HUES48 (cell line): ENCODE measurements around the gene PBX1.

ENCODE experiments used
- H3K27ac ChIP-seq: one replicate; pipeline ENCODE4 v1.7.0; 2013; ENCODE audit warnings: low read depth, low read length, inconsistent platforms
- H3K27me3 ChIP-seq: 2 replicates; pipeline ENCODE4 v1.6.1; 2013; ENCODE audit warnings: mild to moderate bottlenecking, low read length; ENCODE audit not compliant: control insufficient read depth, insufficient read depth
- H3K36me3 ChIP-seq: 2 replicates; pipeline ENCODE4 v1.6.1; 2013; ENCODE audit warnings: low read length; ENCODE audit not compliant: control insufficient read depth, insufficient read depth
- H3K4me1 ChIP-seq: 2 replicates; pipeline ENCODE4 v1.6.1; 2013; ENCODE audit warnings: mild to moderate bottlenecking, low read length; ENCODE audit not compliant: control insufficient read depth, insufficient read depth
- H3K4me3 ChIP-seq: 2 replicates; pipeline ENCODE4 v1.5.1; 2013; ENCODE audit warnings: mild to moderate bottlenecking, low read depth, low read length
- H3K9ac ChIP-seq: 2 replicates; pipeline ENCODE4 v1.6.1; 2013; ENCODE audit warnings: mild to moderate bottlenecking, low read depth, low read length, moderate library complexity
- H3K9me3 ChIP-seq: 2 replicates; pipeline ENCODE4 v1.6.1; 2013; ENCODE audit warnings: low read length; ENCODE audit not compliant: control insufficient read depth, insufficient read depth

The PBX1 gene

DNA sequence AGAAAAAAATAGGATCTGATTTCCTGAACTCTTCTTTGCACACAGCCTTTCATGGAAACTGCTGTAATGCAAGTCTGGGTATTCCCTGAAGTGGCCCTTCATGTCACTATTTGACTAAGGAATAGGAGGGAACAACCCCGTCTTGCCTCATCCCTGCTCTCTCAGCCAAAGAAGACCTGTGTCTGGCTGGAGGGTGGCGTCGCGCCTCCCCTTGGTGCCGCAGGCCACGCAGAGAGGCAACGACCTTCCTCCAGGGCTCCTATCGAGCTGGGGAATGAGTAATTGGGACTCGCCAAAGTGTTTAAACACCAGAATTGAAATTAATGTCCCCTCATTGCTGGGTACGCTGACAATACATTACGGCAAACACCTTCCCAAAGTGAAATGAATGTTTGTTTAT lies 129.8 kb downstream of the PBX1 start:
- no peak overlapping the region for H3K4me3 ChIP-seq
- H3K27ac ChIP-seq = no peak overlapping the region

GRCh38 chr1:164689672-164690511 lies 130.9 kb downstream of the PBX1 start:
- H3K9me3 ChIP-seq = no peaks in the 10 kb centered on the region
- peak overlapping the region; percentile 71 for H3K27ac ChIP-seq
- H3K4me3 ChIP-seq = no peak overlapping the region
- peaks cover 19% of the 10 kb centered on the region for H3K36me3 ChIP-seq
- no peaks in the 10 kb centered on the region for H3K27me3 ChIP-seq
- H3K9ac ChIP-seq = no peak overlapping the region
- peaks cover 19% of the 10 kb centered on the region for H3K4me1 ChIP-seq

More for the DNA sequence above, 129.8 kb downstream of the PBX1 start:
- Histone ChIP-seq H3K4me1 (peaks cover 19% of the 10 kb centered on the region), H3K9me3 (no peaks in the 10 kb centered on the region), H3K9ac (no peak overlapping the region), H3K27me3 (no peaks in the 10 kb centered on the region), H3K36me3 (peaks cover 10% of the 10 kb centered on the region)

GRCh38 chr1:164692420-164692819 lies 133.4 kb downstream of the PBX1 start:
- Histone ChIP-seq H3K4me3 (no peak overlapping the region), H3K4me1 (peaks cover 19% of the 10 kb centered on the region), H3K27ac (no peak overlapping the region), H3K36me3 (peaks cover 18% of the 10 kb centered on the region), H3K27me3 (no peaks in the 10 kb centered on the region), H3K9ac (no peak overlapping the region), H3K9me3 (no peaks in the 10 kb centered on the region)

DNA sequence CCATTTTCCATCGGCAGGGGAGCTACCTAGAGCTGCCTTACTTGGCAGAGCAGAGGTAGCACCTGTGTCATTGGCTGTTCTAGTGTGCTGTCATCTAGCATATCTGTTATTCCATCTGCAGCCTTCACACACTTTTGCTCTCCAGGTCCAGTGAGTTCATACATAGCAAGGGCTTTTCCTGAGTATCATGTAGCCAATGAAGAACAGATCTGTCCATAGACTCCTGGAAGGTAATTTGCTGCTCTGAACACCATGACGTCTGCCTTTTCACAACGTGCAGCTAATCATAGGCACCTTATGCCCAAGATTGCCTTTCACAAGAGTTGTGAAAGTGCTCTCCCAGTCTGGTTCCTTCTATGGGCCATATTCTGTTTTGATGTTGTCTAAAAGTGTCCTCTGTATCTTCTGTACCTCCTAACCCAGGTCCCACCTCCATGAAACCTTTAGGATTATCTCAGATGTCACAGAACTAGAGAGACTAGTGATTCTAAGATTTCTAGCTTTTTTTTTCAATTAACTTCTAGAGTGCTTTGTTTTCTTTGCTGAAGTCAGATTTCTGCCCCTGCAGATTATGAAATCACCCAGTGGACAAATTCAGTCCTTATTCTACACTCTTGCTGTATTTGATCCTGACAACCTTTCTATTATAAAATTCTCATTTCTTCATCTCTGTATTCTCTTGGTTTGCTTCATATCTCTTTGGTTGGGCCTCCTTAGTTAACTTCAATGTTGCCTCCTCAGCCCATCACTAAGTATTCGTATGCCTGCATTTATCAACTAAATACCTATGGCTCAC lies 134.8 kb downstream of the PBX1 start:
- no peak overlapping the region for H3K9ac ChIP-seq
- H3K9me3 ChIP-seq = no peaks in the 10 kb centered on the region
- H3K27me3 ChIP-seq = no peaks in the 10 kb centered on the region
- peaks cover 18% of the 10 kb centered on the region for H3K4me1 ChIP-seq
- no peak overlapping the region for H3K27ac ChIP-seq
- H3K4me3 ChIP-seq = no peak overlapping the region
- peaks cover 18% of the 10 kb centered on the region for H3K36me3 ChIP-seq

DNA sequence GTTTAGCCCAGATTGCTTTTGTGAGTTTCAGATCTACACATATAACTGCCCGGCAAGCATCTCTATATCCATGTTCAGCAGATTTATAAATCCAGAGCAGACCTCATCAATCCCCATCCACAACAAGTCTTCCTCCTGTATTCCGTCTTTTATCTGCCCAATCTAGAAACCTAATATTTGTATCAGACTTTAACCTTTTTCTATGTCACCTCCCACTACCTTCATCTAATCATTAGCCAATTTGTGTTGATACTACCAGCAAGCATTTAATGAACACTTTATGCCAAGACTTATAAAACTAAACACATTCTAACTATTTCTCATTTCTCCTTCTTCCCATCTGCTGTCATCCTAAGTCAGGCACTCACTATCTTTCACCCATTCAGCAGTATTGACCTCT lies 135.5 kb downstream of the PBX1 start:
- Histone ChIP-seq H3K36me3 (peaks cover 18% of the 10 kb centered on the region), H3K9ac (no peak overlapping the region), H3K9me3 (no peaks in the 10 kb centered on the region), H3K4me3 (no peak overlapping the region), H3K4me1 (peaks cover 15% of the 10 kb centered on the region; the same call in 1 of the 2 replicates), H3K27ac (no peak overlapping the region), H3K27me3 (no peaks in the 10 kb centered on the region)

GRCh38 chr1:164695956-164696665 lies 137.1 kb downstream of the PBX1 start:
- Histone ChIP-seq H3K9ac (no peak overlapping the region), H3K4me1 (peaks cover 10% of the 10 kb centered on the region; the same call in 1 of the 2 replicates), H3K4me3 (no peak overlapping the region), H3K36me3 (peaks cover 18% of the 10 kb centered on the region), H3K27ac (no peak overlapping the region), H3K9me3 (no peaks in the 10 kb centered on the region), H3K27me3 (no peaks in the 10 kb centered on the region)

- Histone ChIP-seq H3K27ac (no peak overlapping the region), H3K9ac (no peak overlapping the region), H3K36me3 (0 out of 2 replicates have a peak, but pooled peaks cover 2% of the 10 kb centered on the region), H3K4me3 (no peak overlapping the region), H3K4me1 (peaks cover 26% of the 10 kb centered on the region), H3K9me3 (no peaks in the 10 kb centered on the region), H3K27me3 (no peaks in the 10 kb centered on the region)
Observed at GRCh38 chr1:164699815-164700491, 141.0 kb downstream of the PBX1 start.

DNA sequence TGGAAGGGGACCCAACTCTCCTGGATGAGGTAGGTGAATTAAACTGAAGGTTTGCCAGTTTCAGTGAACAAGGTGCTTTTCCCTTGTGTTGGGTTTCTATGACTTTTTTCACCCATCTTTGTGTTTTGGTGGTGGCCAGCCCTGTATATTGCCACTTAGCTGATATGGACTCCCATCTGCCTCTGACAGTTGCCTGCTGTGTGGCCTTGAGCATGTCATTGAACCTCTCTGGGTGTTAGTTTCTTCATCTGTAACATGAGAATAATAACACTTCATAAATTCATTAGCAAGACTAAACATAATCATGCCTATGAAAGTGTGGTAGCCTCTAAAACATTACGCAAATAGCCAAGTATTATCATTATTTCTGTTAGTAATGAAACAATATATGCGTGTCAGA lies 141.7 kb downstream of the PBX1 start:
- H3K36me3 ChIP-seq = no peaks in the 10 kb centered on the region
- no peaks in the 10 kb centered on the region for H3K9me3 ChIP-seq
- H3K9ac ChIP-seq = no peak overlapping the region
- H3K27ac ChIP-seq = no peak overlapping the region
- H3K4me3 ChIP-seq = no peak overlapping the region
- peaks cover 28% of the 10 kb centered on the region for H3K4me1 ChIP-seq
- no peaks in the 10 kb centered on the region for H3K27me3 ChIP-seq

GRCh38 chr1:164701189-164701761 lies 142.3 kb downstream of the PBX1 start:
- H3K4me1 ChIP-seq = peaks cover 33% of the 10 kb centered on the region
- H3K9me3 ChIP-seq = no peaks in the 10 kb centered on the region
- H3K36me3 ChIP-seq = no peaks in the 10 kb centered on the region
- H3K27me3 ChIP-seq = no peaks in the 10 kb centered on the region
- H3K4me3 ChIP-seq = no peak overlapping the region
- no peak overlapping the region for H3K9ac ChIP-seq
- no peak overlapping the region for H3K27ac ChIP-seq

GRCh38 chr1:164702216-164702615 lies 143.2 kb downstream of the PBX1 start:
- peaks cover 42% of the 10 kb centered on the region for H3K4me1 ChIP-seq
- no peak overlapping the region for H3K27ac ChIP-seq
- no peak overlapping the region for H3K4me3 ChIP-seq
- H3K36me3 ChIP-seq = no peaks in the 10 kb centered on the region
- no peaks in the 10 kb centered on the region for H3K9me3 ChIP-seq
- H3K27me3 ChIP-seq = no peaks in the 10 kb centered on the region
- no peak overlapping the region for H3K9ac ChIP-seq
